A549 treated with AZD9567 at 1 μM for 4 hours (cell line): ENCODE data around the gene RPS18. TPM values are rescaled to one million over a fixed set of nuclear protein-coding genes. Genes with fewer than 3 reads are reported as not detected.

ENCODE experiments used
- total RNA-seq: library from RNA; stranded (reverse); fragments of 200-300 nt; extraction: Qiagen RNA extraction; gene quantifications from 5 replicates; pipeline ENCODE4 v1.2.3, GENCODE V29; 2022; ENCODE audit not compliant: insufficient read depth

RPS18 gene
- total RNA-seq = 1,729 to 2,702 TPM (median 2,628 TPM) in 5 replicates

GRCh38 chr6:33271468-33272274 is at the start of gene RPS18, which contains the start of gene VPS52:
Gene RPS18, plus strand, starts transcription at chr6:33272075. Its CDS starts 45 bp downstream, at chr6:33272120.
Gene VPS52, minus strand, starts transcription at chr6:33271876. Its CDS starts 201 bp downstream, at chr6:33271675.

GRCh38 chr6:33276864-33277662 is 5.2 kb downstream of the RPS18 start, which contains the start of gene B3GALT4:
Gene B3GALT4, plus strand, starts transcription at chr6:33277123. Its CDS starts 297 bp downstream, at chr6:33277420.

DNA sequence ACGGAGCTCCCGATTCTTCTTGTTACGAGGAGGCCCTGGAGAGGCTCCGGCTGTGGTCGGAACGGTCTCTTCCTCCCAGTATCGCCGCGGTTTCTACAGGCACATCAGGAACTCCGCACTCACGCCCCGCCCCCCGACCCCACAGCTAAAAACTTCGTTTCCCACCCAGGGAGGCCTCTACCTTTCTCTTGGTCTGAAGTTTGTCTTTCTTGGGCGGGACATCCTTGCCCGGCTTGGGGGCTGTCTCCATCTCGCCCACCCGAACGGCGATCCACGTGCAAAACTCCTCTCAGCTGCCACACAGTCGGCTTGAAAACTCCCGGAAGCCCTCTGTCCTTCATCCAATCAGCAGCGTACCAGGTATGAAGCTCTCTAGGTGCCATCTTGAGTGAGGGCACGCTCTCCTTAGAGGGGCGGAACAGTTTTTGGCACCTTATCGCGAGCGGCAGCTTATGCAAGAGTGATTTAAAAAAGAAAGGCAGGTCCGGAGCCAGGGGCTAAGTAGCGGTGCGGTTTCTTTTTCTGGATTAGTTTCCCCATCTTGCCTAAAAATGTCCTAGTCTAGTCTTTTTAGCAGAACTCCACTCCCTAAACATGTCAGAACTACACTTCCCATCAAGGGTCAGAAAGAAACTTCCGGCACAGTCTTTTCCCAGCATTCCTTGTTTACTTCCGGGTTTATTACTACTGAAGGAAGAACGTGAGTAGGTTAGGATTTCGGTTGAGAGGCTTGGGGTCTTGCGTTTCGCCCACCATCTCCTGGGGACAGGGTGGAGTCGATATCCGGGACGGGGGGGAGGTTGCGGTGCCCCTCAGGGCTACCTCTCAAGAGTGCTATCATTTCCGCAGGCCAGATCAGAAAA is 17.3 kb downstream of the RPS18 start, which contains the start of the genes PFDN6 and WDR46:
TSS of gene PFDN6 (plus strand) at position 681 of the 863 bp plus-strand sequence. CDS start 256 bp downstream, outside the sequence.
TSS of gene WDR46 (minus strand) at position 319 of the 863 bp plus-strand sequence. CDS start at position 250, 69 bp downstream.

DNA sequence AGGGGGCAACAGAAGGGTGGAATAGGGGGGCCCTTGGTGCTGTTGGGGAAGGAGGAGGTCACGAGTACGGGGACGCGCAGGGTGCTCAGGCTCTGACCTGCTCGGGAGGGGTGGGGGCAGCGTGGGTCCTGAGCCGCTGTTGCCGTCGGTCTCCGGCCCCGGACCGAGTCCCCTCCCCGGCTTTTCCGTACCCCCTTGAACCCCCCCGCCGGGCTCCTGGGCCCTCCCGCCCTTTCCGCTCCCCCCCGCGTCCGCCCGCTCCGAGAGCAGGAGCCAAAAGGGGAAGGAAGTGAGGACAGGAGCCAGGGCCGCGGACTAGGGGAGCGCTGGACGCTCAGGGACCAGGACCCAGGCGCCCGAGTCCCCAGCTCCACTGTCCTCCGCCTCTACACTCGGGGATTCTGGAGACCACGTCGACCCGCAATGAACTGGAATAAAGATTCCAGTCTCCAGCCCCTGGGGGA is 26.9 kb downstream of the RPS18 start, which contains the start of gene RGL2:
TSS of gene RGL2 (minus strand) at position 170 of the 464 bp plus-strand sequence. CDS start 332 bp downstream, outside the sequence.

GRCh38 chr6:33313709-33314514 is 42.0 kb downstream of the RPS18 start, which contains the start of gene TAPBP:
Gene TAPBP, minus strand, starts transcription at chr6:33314078. Its CDS starts 37 bp downstream, at chr6:33314041.

DNA sequence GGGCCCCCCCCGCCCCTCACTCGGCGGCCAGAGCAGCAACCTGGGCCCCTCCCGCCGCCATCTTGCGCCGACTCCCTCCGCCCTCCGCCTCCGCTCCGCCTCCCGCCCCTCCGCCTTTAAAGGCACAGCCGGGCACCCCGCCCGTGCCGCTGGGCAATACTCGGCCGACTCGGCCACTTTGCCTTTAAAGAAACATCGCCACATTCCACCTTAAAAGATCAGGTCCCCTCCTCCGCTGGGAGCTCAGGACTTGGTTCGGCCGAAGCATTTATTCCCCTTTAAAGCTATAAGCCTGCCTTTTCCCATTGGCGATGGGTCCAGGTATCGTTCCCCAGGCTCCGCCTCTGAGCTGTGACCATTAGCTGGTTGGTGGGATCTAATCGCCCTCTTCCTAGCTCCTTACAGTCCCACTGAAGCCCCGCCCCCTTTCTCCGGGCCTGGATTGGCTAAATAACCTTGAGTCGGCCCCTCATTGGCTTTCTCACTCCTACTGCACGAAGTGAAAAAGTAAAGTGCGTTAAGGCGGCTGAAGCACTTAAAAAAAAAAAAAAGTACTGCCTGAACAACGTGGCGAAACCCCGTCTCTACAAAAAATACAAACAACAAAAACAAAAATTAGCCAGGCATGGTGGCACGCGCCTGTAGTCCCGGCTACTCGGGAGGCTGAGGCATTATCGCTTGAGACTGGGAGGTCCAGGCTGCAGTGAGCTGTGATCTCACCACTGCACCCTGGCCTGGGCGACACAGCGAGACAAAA is 46.0 kb downstream of the RPS18 start, which contains the start of gene ZBTB22:
TSS of gene ZBTB22 (minus strand) at position 76 of the 757 bp plus-strand sequence. CDS start 828 bp downstream, outside the sequence.

Other genes starting within 250 kb of the RPS18 start
- not detected in 5 replicates for gene HLA-DPA1, start 198.4 kb upstream of the RPS18 start, total RNA-seq
- not detected in 5 replicates for gene HLA-DPB1, start 196.1 kb upstream of the RPS18 start, total RNA-seq
- gene COL11A2, start 79.6 kb upstream of the RPS18 start, total RNA-seq = 0.89 to 1.1 TPM (median 0.94 TPM) in 4 of 5 replicates, not detected in the other
- 14.1 to 22.0 TPM (median 20.4 TPM) in 5 replicates for gene RXRB, start 71.4 kb upstream of the RPS18 start, total RNA-seq
- 101 to 107 TPM (median 106 TPM) in 5 replicates for gene SLC39A7, start 71.2 kb upstream of the RPS18 start, total RNA-seq
- gene HSD17B8, start 67.4 kb upstream of the RPS18 start, total RNA-seq = 10.8 to 16.7 TPM (median 15.0 TPM) in 5 replicates
- gene RING1, start 63.6 kb upstream of the RPS18 start, total RNA-seq = 15.2 to 26.0 TPM (median 25.6 TPM) in 5 replicates
- 15.0 to 20.1 TPM (median 16.3 TPM) in 5 replicates for gene VPS52, start 199 bp upstream of the RPS18 start, total RNA-seq
- gene B3GALT4, start 5.0 kb downstream of the RPS18 start, total RNA-seq = 0.46 to 0.59 TPM (median 0.54 TPM) in 4 of 5 replicates, not detected in the other
- gene WDR46, start 17.2 kb downstream of the RPS18 start, total RNA-seq = 47.5 to 58.2 TPM (median 55.0 TPM) in 5 replicates
- gene PFDN6, start 17.5 kb downstream of the RPS18 start, total RNA-seq = 98.9 to 131 TPM (median 107 TPM) in 5 replicates
- 11.4 to 13.9 TPM (median 11.8 TPM) in 5 replicates for gene RGL2, start 26.9 kb downstream of the RPS18 start, total RNA-seq
- 28.4 to 44.0 TPM (median 33.9 TPM) in 5 replicates for gene TAPBP, start 42.0 kb downstream of the RPS18 start, total RNA-seq
- 1.5 to 3.7 TPM (median 3.5 TPM) in 5 replicates for gene ZBTB22, start 45.7 kb downstream of the RPS18 start, total RNA-seq
- 31.5 to 37.6 TPM (median 34.9 TPM) in 5 replicates for gene DAXX, start 50.9 kb downstream of the RPS18 start, total RNA-seq
- 43.3 to 46.6 TPM (median 43.8 TPM) in 5 replicates for gene KIFC1, start 119.7 kb downstream of the RPS18 start, total RNA-seq
- 13.7 to 17.4 TPM (median 16.2 TPM) in 5 replicates for gene PHF1, start 138.9 kb downstream of the RPS18 start, total RNA-seq
- 136 to 221 TPM (median 194 TPM) in 5 replicates for gene CUTA, start 146.0 kb downstream of the RPS18 start, total RNA-seq
- gene SYNGAP1, start 148.0 kb downstream of the RPS18 start, total RNA-seq = 3.1 to 5.6 TPM (median 4.3 TPM) in 5 replicates
- 12.0 to 26.4 TPM (median 12.9 TPM) in 5 replicates for gene ZBTB9, start 182.5 kb downstream of the RPS18 start, total RNA-seq